Vagina (tissue), 2 donors: ENCODE results near the gene DAB1.

Experiments used
- CTCF ChIP-seq, 3 experiments: fragments of 450-650 bp in 2 of 3; fragments of 200-600 bp in 1 of 3; sonication (generic) in 1 of 3; IDR thresholded peaks; one replicate each; pipeline ENCODE4 v1.5.1; 2017 to 2019; ENCODE audit warnings: antibody characterized with exemption in 3 of 3, mild to moderate bottlenecking in 2 of 3, moderate library complexity in 2 of 3
- POLR2A ChIP-seq, 2 donors: fragments of 450-650 bp; IDR thresholded peaks; one replicate each; pipeline ENCODE4 v1.6.1; 2017; ENCODE audit warnings: antibody characterized with exemption in 2 of 2, mild to moderate bottlenecking in 2 of 2, moderate library complexity in 2 of 2
- POLR2AphosphoS5 ChIP-seq, 2 donors: sonication (generic); formaldehyde crosslinking; IDR thresholded peaks; one replicate each; pipeline ENCODE4 v1.9.0; 2017; ENCODE audit warnings: antibody characterized with exemption in 2 of 2, mild to moderate bottlenecking in 2 of 2, low read depth in 1 of 2; ENCODE audit not compliant: insufficient read depth in 1 of 2

DNA sequence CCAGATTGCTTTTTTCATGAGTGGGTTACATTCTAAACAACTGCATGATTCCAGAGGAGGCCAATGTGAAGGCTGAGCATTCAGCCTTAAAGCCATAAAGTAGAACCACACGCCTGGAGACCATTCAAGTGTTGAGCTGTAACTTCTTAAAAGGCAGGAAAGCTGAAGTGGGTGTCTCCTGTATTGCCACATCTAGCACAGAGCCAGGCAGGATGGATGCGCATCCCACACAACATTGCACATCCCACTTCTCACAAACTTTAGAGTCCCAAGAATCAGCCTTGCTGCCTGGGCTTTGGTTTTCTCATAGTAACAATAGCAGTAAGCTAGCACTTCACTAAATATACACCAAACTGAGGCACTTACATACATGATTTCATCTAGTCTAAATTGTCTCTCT is 151.7 kb downstream of the DAB1 start:
- no peak for TF ChIP-seq CTCF (IDR thresholded peaks at IDR 0.05)
- TF ChIP-seq POLR2A (IDR thresholded peaks at IDR 0.05): no peak
- no peak for TF ChIP-seq POLR2AphosphoS5 (IDR thresholded peaks at IDR 0.05; ENCODE audit: insufficient read depth in 1 of 2, low read depth in 1 of 2)
